SHP77 (cell line): ENCODE measurements around the gene COX6A2.
"Not testable (repeated sequence)": the region's sequence is repeated elsewhere in the genome, so short reads cannot be mapped to it uniquely, and the experiment has no call there.

Source experiments
- DNase-seq, 2 experiments: peaks; one replicate each; lab custom pipeline; 2025; lab: John Stamatoyannopoulos, UW

The COX6A2 gene

GRCh38 chr16:31438414-31438813 lies 10.3 kb upstream of the COX6A2 start:
- DNase-seq, result no peak

- DNase-seq, result no peak
Observed at GRCh38 chr16:31436221-31437045, 8.3 kb upstream of the COX6A2 start.

- no peak for DNase-seq
Observed at GRCh38 chr16:31435341-31436220, 7.4 kb upstream of the COX6A2 start.

- DNase-seq, result no peak
Observed at GRCh38 chr16:31430380-31431052, 2.4 kb upstream of the COX6A2 start.

GRCh38 chr16:31429796-31430195 lies 1.6 kb upstream of the COX6A2 start:
- DNase-seq, result no peak

- DNase-seq, result no peak
Observed at GRCh38 chr16:31429314-31429713, 1.2 kb upstream of the COX6A2 start.

DNA sequence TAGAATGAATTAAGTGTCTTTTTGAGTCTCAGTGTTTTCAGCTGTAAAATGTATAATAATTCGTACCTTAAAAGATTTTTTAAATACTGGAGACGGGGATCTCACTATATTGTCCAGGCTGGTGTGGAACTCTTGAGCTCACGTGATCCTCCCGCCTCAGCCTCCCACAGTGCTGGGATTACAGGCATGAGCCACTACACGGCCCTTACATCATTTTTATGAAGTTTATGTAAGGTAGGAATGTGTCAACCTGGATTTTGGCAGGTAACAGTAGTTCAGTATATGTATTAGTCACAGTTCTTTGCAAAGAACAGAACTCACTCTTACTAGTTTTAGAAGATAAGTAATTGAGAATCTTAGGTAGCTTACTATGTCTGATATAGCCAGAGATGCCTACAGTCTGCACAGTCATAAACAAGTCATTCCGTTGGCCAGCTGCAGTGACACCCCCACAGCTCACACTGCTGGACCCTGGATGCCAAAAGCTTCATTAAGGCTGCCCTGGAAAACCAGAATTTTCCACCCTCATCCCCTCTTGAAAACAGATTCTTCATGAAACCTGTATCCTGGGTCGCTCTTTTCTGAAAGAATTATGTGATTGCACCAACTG lies 583 bp upstream of the COX6A2 start:
- no peak for DNase-seq

- DNase-seq, result no peak
Observed at GRCh38 chr16:31427441-31428278, 500 bp downstream of the COX6A2 start.

- DNase-seq, result no peak
Observed at GRCh38 chr16:31423801-31424200, 4.4 kb downstream of the COX6A2 start.

GRCh38 chr16:31423241-31423640 lies 4.9 kb downstream of the COX6A2 start:
- no peak for DNase-seq

GRCh38 chr16:31421587-31421986 lies 6.6 kb downstream of the COX6A2 start:
- no peak for DNase-seq

GRCh38 chr16:31420037-31420436 lies 8.1 kb downstream of the COX6A2 start:
- DNase-seq, result no peak

GRCh38 chr16:31417916-31418315 lies 10.2 kb downstream of the COX6A2 start:
- DNase-seq, result no peak

DNA sequence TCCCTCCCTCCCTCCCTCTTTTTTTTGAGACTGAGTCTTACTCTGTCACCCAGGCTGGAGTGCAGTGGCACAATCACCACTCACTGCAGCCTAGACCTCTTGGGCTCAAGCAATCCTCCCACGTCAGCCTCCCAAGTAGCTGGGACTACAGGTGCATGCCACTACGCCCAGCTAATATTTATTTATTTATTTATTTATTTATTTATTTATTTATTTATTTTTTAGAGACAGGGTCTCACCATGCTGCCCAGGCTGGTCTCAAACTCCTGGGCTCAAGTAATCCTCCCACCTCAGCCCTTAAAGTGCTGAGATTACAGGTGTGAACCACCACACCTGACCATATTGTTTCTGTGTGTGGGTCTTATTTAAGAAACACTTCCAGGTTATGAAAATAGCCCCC lies 11.1 kb downstream of the COX6A2 start:
- DNase-seq, result not testable (repeated sequence)

- DNase-seq, result no peak
Observed at GRCh38 chr16:31416371-31416770, 11.8 kb downstream of the COX6A2 start.

DNA sequence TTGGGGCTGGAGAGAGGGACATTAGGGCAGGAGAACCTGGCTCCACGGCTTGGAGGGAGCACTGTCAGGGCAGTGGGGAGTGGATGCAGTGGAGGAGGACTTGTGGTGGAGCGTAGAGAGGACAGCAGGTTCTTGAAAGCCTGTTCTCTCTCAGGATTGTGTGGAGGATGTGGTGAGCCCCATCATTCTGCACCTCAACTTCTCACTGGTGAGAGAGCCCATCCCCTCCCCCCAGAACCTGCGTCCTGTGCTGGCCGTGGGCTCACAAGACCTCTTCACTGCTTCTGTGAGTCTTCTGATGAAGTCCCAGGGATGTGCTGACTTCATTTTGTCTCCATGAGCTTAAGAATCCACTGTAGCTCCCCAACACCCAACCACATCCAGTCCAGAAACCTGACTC lies 13.5 kb downstream of the COX6A2 start:
- DNase-seq, result no peak

DNA sequence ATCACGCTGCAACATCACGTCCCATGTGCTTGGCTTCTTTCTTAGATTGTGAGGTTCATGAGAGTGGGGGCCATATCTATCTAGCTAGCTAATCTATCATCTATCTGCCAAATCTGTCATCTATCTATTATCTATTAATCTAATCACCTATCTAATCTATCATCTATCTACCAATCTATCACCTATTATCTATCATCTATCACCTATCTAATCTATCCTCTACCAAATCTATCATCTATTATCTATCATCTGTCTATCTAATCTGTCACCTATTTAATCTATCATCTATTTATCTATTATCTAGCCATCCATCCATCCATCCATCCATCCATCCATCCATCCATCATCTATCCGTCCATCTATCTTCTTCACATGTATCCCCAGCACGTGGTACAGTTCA lies 14.2 kb downstream of the COX6A2 start:
- no peak for DNase-seq

DNA sequence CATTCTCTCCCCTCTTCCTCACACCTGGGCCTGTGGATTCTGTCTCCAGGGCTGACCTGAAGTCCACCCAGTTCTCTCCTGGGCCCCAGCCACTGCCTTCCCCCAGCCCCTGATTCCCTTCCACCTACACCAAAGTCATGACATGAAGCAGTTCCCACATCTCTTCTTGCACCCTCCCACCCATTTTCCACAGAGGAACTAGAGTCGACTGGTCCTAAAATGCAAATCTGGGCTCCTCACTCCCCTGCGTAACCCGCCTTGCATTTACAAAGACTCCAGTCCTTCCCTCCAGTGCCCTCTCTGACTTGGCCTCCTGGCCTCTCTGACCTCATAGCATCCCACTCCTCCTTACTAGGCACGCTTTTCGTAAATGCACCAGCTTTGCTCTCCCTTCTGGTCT lies 14.8 kb downstream of the COX6A2 start:
- no peak for DNase-seq

- DNase-seq, result no peak
Observed at GRCh38 chr16:31412750-31413149, 15.4 kb downstream of the COX6A2 start.

GRCh38 chr16:31411024-31411844 lies 16.9 kb downstream of the COX6A2 start:
- DNase-seq, result no peak
